Measurements from ENCODE around the gene WDHD1.
"Not testable (repeated sequence)": the region's sequence is repeated elsewhere in the genome, so short reads cannot be mapped to it uniquely, and the experiment has no call there.

Gene WDHD1

DNA sequence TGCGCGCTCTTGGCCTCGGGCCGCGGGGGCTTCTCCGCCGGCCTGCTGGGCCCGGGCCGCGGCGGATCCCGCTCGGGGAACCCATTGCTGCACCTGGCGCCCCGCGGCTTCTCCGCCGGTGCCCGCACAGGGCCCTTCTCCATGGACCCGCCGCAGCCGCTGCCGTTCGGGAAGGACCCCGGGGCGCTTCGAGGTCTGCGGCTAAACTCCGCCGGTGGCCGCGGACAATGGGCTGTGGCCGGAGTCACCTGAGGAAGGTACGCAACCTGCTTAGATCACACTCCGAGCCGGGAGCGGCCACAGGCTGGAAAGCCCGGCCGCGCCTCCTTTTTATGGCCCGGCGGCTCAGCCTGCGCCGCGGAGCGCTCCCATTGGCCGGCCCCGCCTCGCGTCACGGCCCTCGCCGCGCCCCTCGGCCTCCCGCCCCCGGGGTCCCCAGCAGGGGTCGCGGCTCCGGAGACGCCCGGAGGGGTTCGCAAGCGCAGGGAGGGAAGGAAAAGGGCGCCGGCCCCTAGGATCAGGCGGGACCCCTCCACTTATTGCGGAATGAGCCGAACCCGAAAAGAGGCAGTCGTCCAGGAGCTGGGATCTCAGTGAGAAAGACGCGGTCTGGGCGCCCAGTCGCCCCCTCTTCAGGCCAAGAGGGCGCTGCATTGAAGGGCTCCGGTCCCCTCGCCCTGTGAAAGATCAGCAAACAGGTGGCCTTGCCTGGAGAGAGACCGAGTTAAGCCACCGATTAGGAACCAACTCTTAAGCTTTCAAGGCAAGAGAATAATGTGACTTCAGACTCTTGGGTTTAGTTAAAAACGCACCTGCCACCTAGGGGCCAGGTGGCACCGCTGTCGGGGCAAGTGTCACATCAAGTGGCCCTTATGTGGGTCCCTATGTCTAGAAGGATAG, 124.1 kb downstream of the WDHD1 start, which contains the start of gene GCH1:
Gene GCH1 (minus strand): TSS at position 306 of the 900 bp plus-strand sequence. CDS start 163 bp downstream, at position 143.
- no peak for DNase-seq

DNA sequence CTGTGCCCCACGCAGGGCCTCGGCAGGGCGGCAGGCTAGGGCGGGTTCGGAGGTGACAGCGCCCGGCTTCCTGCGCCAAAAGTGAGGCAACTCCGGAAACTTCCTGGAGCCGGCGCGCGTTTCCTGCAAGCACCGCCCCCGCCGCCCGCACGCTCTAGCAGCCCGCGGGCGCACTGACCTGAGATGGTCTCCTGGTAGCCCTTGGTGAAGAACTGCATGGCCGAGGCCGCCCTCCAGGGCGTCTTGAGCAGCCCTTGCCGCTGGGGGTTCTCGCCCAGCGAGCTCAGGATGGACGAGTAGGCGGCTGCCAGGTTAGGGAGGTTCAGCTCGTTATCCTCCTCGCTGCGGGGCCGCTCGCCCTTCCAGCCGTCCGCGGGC, 124.8 kb downstream of the WDHD1 start:
- DNase-seq, result no peak

DNA sequence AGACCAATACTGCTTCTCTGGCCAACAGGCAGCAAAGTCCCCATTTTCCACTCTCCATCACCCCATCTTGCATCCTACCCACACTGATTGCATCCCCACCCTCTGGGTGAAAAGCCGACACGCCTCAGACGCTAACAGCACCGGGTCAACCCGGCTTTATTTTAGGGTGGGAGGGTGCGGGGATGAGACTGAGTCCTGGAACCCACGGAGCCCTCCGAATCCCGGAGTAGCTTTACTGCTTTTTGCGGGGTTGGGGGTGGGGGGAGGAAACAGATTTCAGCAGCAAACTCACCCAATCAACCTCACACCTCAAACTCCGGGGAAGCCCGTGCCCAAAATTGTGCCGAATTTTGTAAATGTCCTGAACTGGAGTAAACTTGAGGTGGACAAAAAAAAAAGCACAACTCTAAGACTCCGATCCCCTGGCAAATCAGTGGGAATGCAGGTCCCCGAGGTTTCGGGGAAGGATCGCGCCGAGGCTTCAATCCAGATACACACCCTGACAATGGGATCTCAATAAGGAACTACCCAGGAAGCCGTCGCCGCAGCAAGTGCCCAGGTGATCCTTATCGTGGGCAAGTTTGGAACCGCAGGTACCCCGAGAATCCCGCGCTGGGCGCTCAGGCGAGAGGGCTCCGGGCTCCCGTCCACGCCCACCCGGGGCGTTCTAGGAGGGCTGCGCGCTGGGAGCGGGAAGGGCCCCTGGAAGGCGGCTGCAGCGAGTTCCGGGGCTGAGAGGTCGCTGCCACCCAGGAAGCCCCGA, 125.3 kb downstream of the WDHD1 start:
- DNase-seq, result no peak

DNA sequence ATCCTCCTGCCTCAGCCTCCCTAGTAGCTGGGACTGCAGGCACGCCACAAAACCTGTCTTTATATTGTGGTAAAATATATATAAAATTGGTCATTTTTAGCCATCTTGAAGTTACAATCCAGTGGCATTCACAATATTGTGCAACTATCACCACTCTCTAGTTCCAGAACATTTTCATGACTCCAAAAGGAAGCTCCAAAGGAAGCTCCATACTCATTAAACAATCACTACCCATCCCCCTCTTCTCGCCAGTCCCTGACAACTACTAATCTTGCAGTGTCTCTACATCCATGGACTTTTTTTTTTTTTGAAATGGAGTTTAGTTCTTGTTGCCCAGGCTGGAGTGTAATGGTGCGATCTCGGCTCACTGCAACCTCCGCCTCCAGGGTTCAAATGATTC, 127.3 kb downstream of the WDHD1 start:
- no peak for DNase-seq

DNA sequence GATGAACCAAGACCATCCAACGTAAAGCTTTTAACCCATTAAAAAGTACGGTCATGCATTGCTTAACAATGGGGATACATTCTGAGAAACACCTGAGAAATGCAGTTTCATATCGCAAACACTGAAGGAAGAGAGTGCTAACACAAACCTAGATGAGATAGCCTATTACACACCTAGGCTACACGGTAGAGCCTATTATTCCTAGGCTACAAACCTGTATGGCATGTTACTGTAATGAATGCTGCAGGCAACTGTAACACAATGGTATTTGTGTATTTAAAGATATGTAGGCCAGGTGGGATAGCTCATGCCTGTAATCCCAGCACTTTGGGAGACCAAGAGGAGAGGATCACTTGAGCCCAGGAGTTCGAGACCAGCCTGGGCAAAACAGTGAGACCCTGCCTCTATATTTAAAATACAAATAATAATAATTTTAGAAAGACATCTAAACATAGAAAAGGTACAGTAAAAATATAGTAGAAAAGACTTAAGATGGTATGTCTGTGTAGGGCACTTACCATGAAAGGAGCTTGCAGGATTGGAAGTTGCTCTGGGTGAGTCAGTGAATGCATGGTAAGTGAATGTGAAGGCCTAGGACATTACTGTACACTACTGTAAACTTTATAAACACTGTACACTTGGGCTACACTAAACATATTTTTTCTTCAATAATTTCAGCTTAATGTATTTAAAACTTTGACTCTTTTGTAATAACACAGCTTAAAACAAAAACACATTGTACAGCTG, 128.9 kb downstream of the WDHD1 start:
- not testable (repeated sequence) for DNase-seq

DNA sequence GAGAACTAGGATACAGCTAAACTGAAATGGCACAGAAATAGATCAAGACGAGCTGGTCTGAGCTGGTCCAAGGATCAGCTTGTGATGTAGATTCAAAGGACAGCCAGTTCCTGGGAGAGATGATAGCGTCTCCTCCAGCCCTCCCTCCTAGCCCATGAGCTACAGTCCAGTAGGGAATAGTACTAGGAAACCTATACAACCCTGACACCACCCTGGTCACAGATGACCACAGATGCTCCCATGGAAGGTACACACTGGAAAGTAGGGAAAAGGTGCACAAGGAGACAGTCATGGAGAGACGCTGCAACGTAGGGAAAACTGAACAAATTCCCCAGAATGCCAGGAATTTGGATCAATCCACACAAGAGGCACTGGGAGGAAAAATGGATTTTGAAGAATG, 131.2 kb downstream of the WDHD1 start:
- DNase-seq, result no peak

DNA sequence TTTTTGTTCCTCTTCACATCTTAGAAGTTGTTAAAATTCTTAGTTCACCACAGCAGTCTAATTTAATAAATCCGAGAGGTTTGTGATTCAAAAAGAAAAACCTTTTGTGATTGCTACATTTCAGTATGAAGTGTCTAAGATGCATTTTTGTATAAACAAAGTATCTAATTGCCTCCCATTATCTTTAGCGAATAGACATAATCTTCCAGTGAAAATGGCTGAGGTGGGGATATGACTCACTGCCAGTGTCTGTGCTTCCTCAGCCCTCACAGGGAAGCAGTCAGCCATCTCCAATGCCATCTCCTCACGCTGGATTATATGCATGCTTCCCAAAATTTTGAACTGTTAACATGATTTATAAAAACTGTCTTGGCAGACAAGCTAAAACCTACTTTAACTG, 131.9 kb downstream of the WDHD1 start:
- DNase-seq, result no peak

DNA sequence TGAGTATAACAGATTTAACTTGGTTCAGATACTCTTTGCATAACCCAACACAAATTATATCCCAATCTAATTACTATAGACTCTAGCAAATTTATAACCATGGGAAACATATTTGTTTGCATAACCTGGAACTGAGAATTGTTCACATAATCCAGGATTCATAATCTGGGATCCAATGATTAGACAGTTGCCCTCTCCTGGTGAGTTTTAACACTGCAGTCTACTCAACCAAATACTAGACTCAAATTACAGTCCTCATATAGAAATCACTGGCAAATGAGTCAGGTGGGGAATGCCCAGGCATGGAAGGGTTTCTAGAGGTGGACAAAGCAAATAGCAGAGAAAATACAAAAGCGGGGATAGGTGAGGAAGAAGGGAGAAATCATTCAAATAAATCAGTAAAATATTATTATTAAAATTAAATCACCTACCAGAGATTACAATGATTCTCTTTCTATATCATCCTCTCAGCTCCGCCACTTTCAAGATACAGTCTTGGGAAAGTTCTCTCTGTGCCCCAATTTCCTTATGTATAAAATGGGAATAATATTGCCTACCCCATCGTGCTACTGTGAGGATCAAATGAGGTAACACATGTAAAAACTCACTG, 133.6 kb downstream of the WDHD1 start:
- peak; percentile 29 for DNase-seq

DNA sequence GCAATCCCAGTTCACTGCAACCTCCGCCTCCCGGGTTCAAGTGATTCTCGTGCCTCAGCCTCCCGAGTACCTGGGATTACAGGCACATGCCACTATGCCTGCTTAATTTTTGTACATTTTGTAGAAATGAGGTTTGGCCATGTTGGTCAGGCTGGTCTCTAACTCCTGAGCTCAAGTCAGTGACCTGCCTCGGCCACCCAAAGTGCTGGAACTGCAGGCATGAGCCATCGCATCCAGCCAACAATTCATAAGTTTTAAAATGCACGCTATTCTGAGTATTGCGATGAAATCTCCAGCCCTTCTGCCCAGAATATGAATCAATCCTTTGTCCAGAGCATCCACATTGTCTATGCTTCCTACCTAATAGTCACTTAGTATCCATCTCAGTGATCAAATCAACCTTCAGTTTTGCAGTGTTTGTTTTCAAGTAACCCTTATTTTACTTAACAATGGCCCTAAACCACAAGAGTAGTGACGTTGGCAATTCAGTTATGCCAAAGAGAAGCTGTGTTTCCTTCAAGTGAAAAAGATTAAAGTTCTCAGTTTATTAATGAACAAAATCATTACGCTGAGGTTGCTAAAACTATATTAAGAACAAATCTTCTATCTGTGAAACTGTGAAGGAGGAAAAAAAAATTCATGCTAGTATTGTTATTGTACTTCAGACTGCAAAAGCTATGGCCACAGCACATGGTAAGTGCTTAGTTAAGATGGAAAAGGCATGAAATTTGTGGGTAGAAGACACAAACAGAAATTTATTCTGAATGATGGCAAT, 135.2 kb downstream of the WDHD1 start:
- no peak for DNase-seq

DNA sequence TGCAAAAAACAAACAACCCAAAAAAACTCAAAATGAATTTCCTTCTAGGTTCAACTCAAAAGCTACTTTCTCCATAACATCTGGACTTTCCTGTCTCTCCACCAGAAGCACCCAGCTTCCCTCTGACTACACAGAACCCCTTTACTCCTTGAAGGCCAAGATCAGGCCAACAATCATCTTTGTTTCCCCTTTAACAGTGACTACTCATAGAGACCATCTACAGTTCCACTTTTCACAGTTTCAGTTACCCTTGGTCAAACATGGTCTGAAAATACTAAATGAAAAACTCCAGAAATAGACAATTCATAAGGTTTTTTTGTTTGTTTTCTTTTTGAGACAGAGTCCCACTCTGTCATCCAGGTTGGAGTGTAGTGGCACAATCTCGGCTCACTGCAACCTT, 136.1 kb downstream of the WDHD1 start:
- no peak for DNase-seq

DNA sequence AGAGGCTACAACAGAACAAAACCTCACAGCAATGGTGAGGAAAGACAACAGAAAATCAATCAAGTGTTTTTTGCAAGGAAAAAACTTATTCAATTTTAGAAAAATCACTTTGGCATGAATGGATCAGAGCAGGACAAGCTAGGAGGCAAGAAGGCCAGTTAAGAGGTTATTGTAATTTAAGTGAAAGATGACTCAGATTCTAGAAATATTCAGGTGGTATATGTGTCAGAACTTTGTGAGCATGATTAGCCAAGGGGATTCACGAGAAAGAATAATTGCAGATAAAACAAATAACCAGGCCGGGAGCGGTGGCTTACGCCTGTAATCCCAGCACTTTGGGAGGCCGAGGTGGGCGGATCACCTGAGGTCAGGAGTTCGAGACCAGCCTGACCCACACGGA, 137.0 kb downstream of the WDHD1 start:
- DNase-seq, result no peak

All from NCI-H2081 treated with DMSO at 0.1 percent for 48 hours (cell line).